Measurements from ENCODE around the gene BAZ1B.
"Not testable (repeated sequence)": the region's sequence is repeated elsewhere in the genome, so short reads cannot be mapped to it uniquely, and the experiment has no call there.

Gene BAZ1B

GRCh38 chr7:73503229-73503628 lies 18.9 kb downstream of the BAZ1B start:
- no peak for DNase-seq (ENCODE audit: low read depth in 2 of 2)

- no peak for DNase-seq (ENCODE audit: low read depth in 2 of 2)
Measured at GRCh38 chr7:73496626-73497025, 25.5 kb downstream of the BAZ1B start.

GRCh38 chr7:73495507-73495906 lies 26.6 kb downstream of the BAZ1B start:
- not testable (repeated sequence) for DNase-seq (ENCODE audit: low read depth in 2 of 2)

DNA sequence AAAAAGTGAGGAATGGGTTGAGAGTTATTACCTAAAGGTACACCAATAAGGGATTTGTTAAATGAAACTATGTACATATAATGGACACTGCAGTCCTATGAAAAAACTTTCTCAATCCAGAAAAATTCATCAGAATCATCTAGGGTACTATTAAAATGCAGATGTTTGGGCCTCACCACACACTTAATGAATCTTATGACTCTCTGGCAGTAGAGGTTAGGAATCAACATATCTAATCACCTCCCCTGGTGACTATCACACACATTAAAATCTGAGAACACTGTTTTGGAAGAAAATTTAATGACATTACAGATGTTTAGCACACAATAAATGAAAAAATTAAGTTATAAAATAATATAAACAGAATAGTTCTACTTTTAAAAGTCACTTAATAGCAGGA lies 32.1 kb downstream of the BAZ1B start:
- no peak for DNase-seq (ENCODE audit: low read depth in 2 of 2)

DNA sequence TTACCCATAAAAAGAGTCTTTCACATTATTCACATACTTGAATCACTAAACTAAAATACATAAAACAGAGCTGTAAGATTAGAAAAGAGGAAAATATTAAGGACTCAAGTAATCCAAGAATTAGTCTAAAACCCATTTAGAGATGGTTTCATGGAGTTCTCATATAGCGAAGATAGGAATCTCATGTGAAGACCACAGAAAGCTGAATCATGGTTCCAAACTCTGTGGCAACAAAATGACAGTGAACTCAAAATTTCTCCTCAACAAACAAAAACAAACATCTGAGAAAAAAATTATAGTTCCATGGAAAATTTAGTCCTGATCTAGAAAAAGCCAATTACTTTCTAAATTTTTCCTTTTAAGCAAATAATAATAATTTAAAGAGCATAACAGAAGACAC lies 34.6 kb downstream of the BAZ1B start:
- DNase-seq (ENCODE audit: low read depth in 2 of 2): no peak

DNA sequence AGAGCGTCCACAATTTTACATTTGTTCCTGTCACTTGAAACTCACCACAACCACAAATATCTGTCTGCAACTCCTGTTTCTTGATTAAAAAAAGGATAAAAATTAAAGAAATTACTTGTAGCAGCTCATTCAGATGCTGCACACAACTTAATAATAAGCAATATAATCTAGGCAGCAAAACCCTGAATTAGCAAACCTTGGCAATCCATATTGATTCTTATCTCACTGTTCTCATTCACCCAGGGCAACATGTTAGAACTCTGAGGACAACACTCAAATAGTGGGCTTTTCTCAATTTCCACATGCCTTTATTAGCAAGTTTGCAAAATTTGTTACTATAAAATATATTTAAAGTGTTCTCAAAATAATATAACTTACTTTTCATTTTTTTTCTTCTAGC lies 38.9 kb downstream of the BAZ1B start:
- DNase-seq (ENCODE audit: low read depth in 2 of 2): no peak

GRCh38 chr7:73482746-73483145 lies 39.3 kb downstream of the BAZ1B start:
- no peak for DNase-seq (ENCODE audit: low read depth in 2 of 2)

- not testable (repeated sequence) for DNase-seq (ENCODE audit: low read depth in 2 of 2)
Measured at GRCh38 chr7:73481521-73481920, 40.6 kb downstream of the BAZ1B start.

DNA sequence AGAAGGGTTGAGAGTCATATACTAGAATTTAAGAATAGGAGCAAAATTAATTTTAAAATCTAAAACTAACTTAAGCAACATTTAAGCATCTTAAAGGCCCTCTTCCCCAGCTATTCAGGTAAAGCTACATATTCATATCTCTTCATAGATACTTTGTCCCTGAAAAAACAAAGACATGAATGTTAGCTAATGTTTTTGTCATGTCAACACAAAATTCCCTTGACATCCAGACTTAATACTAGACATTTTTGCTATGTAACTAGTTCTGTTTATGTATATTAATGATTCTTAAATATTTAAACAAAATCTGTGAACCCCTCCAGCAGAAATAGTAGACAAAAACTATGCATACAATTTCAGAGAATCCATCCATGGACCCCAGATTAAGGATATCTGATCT lies 43.5 kb downstream of the BAZ1B start:
- DNase-seq (ENCODE audit: low read depth in 2 of 2): no peak

DNA sequence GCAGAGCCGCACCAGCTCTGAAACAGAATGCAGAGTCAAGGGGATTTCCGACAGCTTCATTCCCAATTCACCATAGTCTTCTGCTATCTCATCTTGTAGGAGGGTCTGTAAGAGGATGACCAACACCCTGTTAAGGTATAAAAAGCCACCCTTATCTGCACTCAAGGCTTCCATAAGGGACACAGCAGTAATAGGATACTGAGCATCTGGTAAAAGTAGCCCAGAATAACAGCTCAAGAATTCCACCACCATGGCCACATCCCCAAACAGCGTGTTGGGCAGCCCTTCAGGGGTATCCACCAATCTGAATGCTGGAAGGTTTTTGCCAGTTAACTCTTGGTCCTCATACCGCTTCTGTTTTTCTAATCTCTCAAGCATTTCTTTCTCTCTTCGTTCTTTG lies 44.7 kb downstream of the BAZ1B start:
- no peak for DNase-seq (ENCODE audit: low read depth in 2 of 2)

DNA sequence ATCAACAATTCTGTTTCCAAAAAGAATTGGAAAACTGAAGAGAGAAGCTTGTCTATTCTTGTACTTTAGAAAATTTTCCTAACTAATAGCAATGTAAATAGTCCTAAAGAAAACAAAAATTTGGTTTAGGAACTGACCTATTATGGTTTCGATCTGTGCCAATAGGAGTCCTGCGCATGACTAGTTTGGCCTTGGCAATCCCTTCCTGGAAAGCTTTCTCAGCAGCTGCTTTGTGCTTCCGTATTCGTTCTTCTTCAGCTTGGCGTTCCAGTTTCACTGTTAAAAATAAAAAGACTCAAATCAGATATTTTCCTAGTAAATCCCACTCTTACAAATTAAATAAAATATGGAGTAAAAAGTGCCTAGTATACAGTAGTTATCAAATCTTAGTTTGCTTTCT lies 51.9 kb downstream of the BAZ1B start:
- no peak for DNase-seq (ENCODE audit: low read depth in 2 of 2)

DNA sequence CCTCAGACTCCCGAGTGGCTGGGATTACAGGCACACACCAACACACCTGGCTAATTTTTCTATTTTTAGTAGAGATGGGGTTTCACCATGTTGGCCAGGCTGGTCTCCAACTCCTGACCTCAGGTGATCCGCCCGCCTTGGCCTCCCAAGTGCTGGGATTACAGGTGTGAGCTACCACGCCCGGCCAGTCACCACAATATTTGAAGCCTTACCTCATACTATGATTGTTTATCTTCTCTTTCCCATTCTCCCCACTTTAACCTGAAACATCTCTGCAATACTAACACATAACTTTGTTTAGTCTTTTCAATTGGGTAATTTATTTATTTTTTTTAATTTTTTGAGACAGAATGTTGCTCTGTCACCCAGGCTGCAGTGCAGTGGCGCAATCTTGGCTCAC lies 55.0 kb downstream of the BAZ1B start:
- DNase-seq (ENCODE audit: low read depth in 2 of 2): not testable (repeated sequence)

DNA sequence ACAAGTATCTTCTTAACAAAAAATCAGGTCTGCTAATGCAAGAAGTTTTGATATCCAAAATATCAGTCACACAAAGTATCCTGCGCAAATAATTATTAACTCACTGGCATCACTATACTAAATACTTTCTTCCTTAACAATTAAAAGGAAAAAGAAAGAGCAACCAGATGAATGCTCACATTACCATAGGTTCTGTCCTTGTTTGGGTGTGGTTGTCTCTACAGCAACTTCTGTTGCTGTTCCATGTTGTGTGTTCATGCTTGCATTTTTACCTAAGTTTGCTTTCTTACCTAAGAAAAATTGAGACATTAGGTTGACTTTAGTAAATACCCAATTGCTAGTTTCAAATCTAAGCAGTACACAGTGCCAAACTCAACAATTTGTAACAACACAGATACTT lies 56.0 kb downstream of the BAZ1B start:
- DNase-seq (ENCODE audit: low read depth in 2 of 2): no peak

DNA sequence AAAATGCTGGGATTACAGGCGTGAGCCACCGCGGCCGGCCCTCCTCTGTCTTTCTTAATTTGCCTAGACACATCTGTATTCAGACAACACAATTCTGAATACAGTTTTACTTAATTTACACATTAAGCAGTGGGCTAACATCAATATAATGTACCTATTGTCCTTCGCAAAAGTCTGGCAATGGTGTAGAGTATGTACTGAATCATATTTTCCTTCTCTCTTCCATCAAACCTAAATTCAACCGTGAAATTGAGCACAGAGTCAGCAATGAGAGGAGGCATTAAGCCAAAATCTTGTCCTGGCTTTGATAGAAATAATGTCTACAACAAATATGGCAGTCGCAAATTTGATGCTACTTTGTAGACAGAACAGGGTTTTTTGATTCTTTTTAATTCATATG lies 58.1 kb downstream of the BAZ1B start:
- no peak for DNase-seq (ENCODE audit: low read depth in 2 of 2)

GRCh38 chr7:73463260-73463659 lies 58.8 kb downstream of the BAZ1B start:
- DNase-seq (ENCODE audit: low read depth in 2 of 2): no peak

- DNase-seq (ENCODE audit: low read depth in 2 of 2): no peak
Measured at GRCh38 chr7:73461782-73462285, 60.3 kb downstream of the BAZ1B start.

GRCh38 chr7:73454424-73454823 lies 67.7 kb downstream of the BAZ1B start:
- no peak for DNase-seq (ENCODE audit: low read depth in 2 of 2)

- DNase-seq (ENCODE audit: low read depth in 2 of 2): no peak
Measured at GRCh38 chr7:73452999-73453635, 69.0 kb downstream of the BAZ1B start.

DNA sequence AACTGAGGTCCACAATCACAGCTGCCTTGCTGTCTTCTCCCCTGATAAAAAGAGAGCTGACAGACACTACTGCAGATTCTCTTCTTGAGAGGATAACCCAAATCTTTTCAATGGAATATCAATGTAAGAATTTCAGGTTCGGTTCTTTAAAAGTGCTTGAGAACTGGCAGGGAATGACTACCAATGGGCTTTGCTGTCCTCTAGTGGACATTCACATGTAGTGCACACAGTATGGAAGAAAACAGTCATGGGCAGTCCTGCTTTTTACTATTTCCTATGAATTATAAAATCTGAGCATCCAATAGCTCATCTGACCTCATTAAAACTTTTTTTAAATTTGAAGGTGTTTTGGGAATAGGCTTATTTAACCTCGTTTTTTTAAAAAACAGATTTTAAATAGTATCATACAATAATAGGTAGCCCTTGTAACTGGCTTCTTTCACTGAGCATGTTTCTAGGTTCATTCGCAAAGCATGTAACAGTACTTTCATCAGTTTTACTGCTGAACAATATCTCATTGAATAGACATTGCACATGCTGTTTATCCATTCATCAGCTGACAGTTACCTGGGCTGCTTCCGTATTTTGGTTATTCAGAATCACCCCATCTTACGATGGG lies 70.2 kb downstream of the BAZ1B start:
- no peak for DNase-seq (ENCODE audit: low read depth in 2 of 2)

DNA sequence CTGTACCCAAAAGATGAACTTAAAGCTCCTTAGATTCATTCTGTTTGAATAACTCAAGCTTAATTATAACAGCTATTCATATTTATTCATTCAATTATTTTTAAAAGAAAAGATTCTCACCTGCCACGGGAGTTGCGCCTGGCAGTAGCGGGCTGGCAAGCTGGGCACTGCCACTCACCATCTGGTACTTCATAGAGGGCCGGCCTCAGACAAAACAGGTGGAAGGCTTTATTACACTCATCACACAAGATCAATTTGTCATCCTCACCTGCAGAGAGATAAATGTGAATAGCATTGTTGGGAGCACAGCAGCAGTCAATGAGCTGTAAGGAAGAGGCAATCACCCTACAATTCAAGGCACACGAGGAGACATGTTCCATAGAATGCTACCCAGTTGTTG lies 72.7 kb downstream of the BAZ1B start:
- DNase-seq (ENCODE audit: low read depth in 2 of 2): no peak

DNA sequence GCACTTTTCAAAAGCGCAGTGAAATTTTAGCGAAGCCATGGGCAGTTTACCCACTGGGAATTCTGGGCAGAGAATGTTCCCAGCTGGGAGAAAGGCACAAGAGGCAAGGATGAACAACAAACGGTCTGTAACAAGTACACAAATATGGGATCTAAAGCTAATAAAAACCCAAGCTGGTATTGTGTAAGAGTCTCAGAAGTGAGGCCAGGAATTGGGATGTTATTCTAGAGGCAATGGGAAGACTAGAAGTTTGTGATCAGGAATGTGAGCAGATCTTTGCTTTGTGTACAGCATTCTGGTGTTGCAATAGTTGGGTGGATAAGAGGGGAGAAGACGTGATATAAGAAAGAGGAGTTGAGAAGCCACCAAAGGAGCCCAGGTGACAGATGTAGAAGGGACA lies 73.5 kb downstream of the BAZ1B start:
- DNase-seq (ENCODE audit: low read depth in 2 of 2): no peak

GRCh38 chr7:73447121-73447733 lies 74.9 kb downstream of the BAZ1B start:
- no peak for DNase-seq (ENCODE audit: low read depth in 2 of 2)

DNA sequence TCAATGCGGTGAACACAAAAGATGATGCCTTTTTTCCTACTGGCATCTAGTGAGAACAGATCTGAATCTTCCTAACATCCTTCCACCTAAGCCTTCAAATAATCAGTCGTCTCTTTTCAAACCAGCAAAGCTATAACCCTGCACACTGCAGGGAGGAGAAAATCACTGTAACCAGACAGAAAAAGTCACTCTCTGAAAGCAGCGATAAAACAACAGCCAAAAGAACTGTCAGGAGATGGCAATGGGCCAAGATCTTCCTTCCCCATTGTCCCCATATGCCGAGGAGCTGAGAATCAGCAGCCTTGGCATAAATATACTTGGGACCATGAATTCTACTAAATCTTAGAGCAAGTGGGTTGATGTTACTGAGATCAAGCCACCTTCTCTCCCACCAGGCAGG lies 75.4 kb downstream of the BAZ1B start:
- no peak for DNase-seq (ENCODE audit: low read depth in 2 of 2)

All from stimulated activated CD4-positive, alpha-beta T cell treated with anti-CD3 and anti-CD28 coated beads, Interleukin-15, amount 100 ng/mL, for 48 hours (primary cell).